Activated CD4-positive, CD25-positive, alpha-beta regulatory T cell treated with anti-CD3 and anti-CD28 coated beads, Interleukin-2, amount 50 U/mL, for 16 hours (primary cell): ENCODE measurements around the gene PCDHB8.
"Not testable (repeated sequence)": the region's sequence is repeated elsewhere in the genome, so short reads cannot be mapped to it uniquely, and the experiment has no call there.

Source experiments
- DNase-seq: peaks from one replicate; pipeline ENCODE4 v3.0.0-alpha.2; 2020; ENCODE audit warnings: low read depth, low spot score

The PCDHB8 gene

GRCh38 chr5:141184117-141184855 is 6.7 kb downstream of the PCDHB8 start:
- DNase-seq: not testable (repeated sequence)

DNA sequence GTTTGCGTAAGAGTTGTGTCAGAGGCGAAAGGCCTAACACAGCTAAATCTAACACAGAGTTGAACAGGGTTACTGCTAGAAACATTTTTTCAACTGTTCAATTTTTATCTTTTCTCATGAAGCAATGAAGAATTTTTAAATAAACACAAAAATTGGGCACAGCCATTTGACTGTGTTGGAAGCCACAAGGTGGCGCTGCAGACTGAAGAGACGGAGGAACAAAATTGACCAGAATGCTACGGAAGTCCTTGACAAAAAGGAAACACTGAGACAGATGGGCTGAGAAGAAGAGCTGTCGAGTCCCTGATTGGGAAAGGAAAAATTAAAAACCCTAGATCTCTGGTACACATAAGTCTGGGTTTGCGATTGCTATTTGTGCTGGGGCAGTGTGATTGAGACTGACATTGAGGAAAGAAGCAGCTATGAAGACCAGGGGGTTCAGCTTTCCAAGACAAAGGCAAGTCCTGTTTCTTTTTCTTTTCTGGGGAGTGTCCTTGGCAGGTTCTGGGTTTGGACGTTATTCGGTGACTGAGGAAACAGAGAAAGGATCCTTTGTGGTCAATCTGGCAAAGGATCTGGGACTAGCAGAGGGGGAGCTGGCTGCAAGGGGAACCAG is 9.4 kb downstream of the PCDHB8 start, which contains the start of gene PCDHB9:
TSS of gene PCDHB9 (plus strand) at position 265 of the 616 bp plus-strand sequence. CDS start at position 423, 158 bp downstream.
- no peak for DNase-seq

DNA sequence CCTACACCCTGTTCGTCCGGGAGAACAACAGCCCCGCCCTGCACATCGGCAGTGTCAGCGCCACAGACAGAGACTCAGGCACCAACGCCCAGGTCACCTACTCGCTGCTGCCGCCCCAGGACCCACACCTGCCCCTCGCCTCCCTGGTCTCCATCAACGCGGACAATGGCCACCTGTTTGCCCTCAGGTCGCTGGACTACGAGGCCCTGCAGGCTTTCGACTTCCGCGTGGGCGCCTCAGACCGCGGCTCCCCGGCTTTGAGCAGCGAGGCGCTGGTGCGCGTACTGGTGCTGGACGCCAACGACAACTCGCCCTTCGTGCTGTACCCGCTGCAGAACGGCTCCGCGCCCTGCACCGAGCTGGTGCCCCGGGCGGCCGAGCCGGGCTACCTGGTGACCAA is 11.1 kb downstream of the PCDHB8 start:
- DNase-seq: not testable (repeated sequence)

DNA sequence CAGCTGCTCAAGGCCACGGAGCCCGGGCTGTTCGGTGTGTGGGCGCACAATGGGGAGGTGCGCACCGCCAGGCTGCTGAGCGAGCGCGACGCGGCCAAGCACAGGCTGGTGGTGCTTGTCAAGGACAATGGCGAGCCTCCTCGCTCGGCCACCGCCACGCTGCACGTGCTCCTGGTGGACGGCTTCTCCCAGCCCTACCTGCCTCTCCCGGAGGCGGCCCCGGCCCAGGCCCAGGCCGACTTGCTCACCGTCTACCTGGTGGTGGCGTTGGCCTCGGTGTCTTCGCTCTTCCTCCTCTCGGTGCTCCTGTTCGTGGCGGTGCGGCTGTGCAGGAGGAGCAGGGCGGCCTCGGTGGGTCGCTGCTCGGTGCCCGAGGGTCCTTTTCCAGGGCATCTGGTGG is 11.5 kb downstream of the PCDHB8 start:
- not testable (repeated sequence) for DNase-seq

GRCh38 chr5:141192110-141192725 is 14.6 kb downstream of the PCDHB8 start, which contains the start of gene PCDHB10:
Gene PCDHB10 (plus strand): TSS chr5:141192353. CDS start chr5:141192553, 200 bp downstream.
- DNase-seq: no peak

GRCh38 chr5:141194332-141194731 is 16.7 kb downstream of the PCDHB8 start:
- DNase-seq: not testable (repeated sequence)

GRCh38 chr5:141196363-141196762 is 18.8 kb downstream of the PCDHB8 start:
- DNase-seq: no peak

- DNase-seq: no peak
These were observed 22.0 kb downstream of the PCDHB8 start, which contains the start of gene PCDHB11 for GRCh38 chr5:141199359-141200235. Gene PCDHB11 (plus strand): TSS chr5:141199627. CDS start chr5:141199775, 148 bp downstream.

DNA sequence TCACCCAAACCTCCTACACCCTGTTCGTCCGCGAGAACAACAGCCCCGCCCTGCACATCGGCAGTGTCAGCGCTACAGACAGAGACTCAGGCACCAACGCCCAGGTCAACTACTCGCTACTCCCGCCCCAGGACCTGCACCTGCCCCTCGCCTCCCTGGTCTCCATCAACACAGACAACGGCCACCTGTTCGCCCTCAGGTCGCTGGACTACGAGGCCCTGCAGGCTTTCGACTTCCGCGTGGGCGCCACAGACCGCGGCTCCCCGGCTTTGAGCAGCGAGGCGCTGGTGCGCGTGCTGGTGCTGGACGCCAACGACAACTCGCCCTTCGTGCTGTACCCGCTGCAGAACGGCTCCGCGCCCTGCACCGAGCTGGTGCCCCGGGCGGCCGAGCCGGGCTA is 23.5 kb downstream of the PCDHB8 start:
- DNase-seq: not testable (repeated sequence)

DNA sequence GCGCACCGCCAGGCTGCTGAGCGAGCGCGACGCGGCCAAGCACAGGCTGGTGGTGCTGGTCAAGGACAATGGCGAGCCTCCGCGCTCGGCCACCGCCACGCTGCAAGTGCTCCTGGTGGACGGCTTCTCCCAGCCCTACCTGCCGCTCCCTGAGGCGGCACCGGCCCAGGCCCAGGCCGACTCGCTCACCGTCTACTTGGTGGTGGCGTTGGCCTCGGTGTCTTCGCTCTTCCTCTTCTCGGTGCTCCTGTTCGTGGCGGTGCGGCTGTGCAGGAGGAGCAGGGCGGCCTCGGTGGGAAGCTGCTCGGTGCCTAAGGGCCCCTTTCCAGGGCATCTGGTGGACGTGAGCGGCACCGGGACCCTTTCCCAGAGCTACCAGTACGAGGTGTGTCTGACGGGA is 24.1 kb downstream of the PCDHB8 start:
- not testable (repeated sequence) for DNase-seq

DNA sequence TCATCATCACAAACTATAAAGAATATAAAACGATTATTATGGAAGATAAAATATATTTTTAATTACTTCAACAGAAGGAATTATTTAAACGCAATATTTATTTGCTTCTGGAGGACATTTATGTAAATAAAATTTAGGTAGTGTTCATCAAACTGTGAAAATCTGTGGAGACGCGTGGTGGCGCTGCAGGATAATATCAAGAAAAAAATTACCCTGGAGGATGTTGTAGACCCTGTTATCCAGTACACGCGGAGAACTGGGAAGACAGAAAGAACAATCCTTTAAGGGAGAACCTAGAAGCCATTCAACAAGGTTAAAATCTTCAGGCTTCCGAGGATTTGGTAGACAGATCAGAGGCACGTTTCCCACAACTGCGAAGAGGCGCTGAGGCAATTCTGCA is 30.9 kb downstream of the PCDHB8 start, which contains the start of gene PCDHB12:
TSS of gene PCDHB12 (plus strand) at position 242 of the 400 bp plus-strand sequence. CDS start 189 bp downstream, outside the sequence.
- no peak for DNase-seq

DNA sequence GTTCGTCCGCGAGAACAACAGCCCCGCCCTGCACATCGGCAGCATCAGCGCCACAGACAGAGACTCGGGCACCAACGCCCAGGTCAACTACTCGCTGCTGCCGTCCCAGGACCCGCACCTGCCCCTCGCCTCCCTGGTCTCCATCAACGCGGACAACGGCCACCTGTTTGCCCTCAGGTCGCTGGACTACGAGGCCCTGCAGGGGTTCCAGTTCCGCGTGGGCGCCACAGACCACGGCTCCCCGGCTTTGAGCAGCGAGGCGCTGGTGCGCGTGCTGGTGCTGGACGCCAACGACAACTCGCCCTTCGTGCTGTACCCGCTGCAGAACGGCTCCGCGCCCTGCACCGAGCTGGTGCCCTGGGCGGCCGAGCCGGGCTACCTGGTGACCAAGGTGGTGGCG is 32.7 kb downstream of the PCDHB8 start:
- not testable (repeated sequence) for DNase-seq

- not testable (repeated sequence) for DNase-seq
These were observed 33.3 kb downstream of the PCDHB8 start for GRCh38 chr5:141210849-141211248.

- not testable (repeated sequence) for DNase-seq
These were observed 36.2 kb downstream of the PCDHB8 start, which contains the start of gene PCDHB13 for GRCh38 chr5:141213656-141214339. Gene PCDHB13 (plus strand): TSS chr5:141213919. CDS start chr5:141214124, 205 bp downstream.

- DNase-seq: not testable (repeated sequence)
These were observed 37.0 kb downstream of the PCDHB8 start for GRCh38 chr5:141214583-141214982.

GRCh38 chr5:141215504-141215903 is 37.9 kb downstream of the PCDHB8 start:
- not testable (repeated sequence) for DNase-seq

DNA sequence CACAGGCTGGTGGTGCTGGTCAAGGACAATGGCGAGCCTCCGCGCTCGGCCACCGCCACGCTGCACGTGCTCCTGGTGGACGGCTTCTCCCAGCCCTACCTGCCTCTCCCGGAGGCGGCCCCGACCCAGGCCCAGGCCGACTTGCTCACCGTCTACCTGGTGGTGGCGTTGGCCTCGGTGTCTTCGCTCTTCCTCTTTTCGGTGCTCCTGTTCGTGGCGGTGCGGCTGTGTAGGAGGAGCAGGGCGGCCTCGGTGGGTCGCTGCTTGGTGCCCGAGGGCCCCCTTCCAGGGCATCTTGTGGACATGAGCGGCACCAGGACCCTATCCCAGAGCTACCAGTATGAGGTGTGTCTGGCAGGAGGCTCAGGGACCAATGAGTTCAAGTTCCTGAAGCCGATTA is 38.4 kb downstream of the PCDHB8 start:
- DNase-seq: not testable (repeated sequence)

- no peak for DNase-seq
These were observed 45.7 kb downstream of the PCDHB8 start, which contains the start of gene PCDHB14 for GRCh38 chr5:141223112-141223783. Gene PCDHB14 (plus strand): TSS chr5:141223343. CDS start chr5:141223506, 163 bp downstream.

- not testable (repeated sequence) for DNase-seq
These were observed 47.3 kb downstream of the PCDHB8 start for GRCh38 chr5:141224844-141225243.

DNA sequence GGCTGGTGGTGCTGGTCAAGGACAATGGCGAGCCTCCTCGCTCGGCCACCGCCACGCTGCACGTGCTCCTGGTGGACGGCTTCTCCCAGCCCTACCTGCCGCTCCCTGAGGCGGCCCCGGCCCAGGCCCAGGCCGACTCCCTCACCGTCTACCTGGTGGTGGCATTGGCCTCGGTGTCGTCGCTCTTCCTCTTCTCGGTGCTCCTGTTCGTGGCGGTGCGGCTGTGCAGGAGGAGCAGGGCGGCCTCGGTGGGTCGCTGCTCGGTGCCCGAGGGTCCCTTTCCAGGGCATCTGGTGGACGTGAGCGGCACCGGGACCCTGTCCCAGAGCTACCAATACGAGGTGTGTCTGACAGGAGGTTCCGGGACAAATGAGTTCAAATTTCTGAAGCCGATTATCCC is 47.8 kb downstream of the PCDHB8 start:
- not testable (repeated sequence) for DNase-seq
